ENCODE measurements around the gene CHRM4. TPM values are rescaled to one million over a fixed set of nuclear protein-coding genes. Genes with fewer than 3 reads are reported as not detected.
A peak's percentile ranks its signal among the peaks of the same experiment; 100 is the strongest.

CHRM4 gene
- total RNA-seq, 2 donors from 2014 or later: 0.46 TPM; not detected in 1

- Histone ChIP-seq H3K4me1 (ENCODE audit: control insufficient read depth, insufficient read depth, low read length) (peaks cover 16% of the 10 kb centered on the region), H3K4me3 (ENCODE audit: low read length) (no peak overlapping the region), H3K9ac (ENCODE audit: extremely low read depth, low read length, poor library complexity, severe bottlenecking) (no peak overlapping the region), H3K36me3 (ENCODE audit: control insufficient read depth, insufficient read depth, low read length) (no peaks in the 10 kb centered on the region), H3K27me3 (ENCODE audit: control insufficient read depth, insufficient read depth, low read length, poor library complexity, severe bottlenecking) (peaks cover 17% of the 10 kb centered on the region), H3K27ac (ENCODE audit: low read depth, low read length) (no peak overlapping the region), H3K9me3 (ENCODE audit: control insufficient read depth, low read length) (no peaks in the 10 kb centered on the region)
- peaks cover 53% of the 10 kb centered on the region for H3K4me1 Mint-ChIP-seq
- H3K9me3 Mint-ChIP-seq: no peaks in the 10 kb centered on the region
- no peak overlapping the region for H3K27ac Mint-ChIP-seq
- peaks cover 32% of the 10 kb centered on the region for H3K27me3 Mint-ChIP-seq (ENCODE audit: insufficient read depth)
- no peaks in the 10 kb centered on the region for H3K36me3 Mint-ChIP-seq (ENCODE audit: low read depth)
- WGBS, 2 experiments (ENCODE audit: insufficient coverage in 1 of 2, insufficient read length in 1 of 2): 71 to 80% methylated on average over 10 to 20 of the region's 20 CpGs
- peak overlapping the region; percentile 14 for H3K4me3 Mint-ChIP-seq
- peak; percentile 44 for TF ChIP-seq CTCF (conservative IDR thresholded peaks at IDR 0.05)
- DNase-seq: peak; percentile 82
Observed at GRCh38 chr11:46345131-46345597, 46.4 kb downstream of the CHRM4 start.

GRCh38 chr11:46343520-46343919, 48.1 kb downstream of the CHRM4 start:
- no peak for TF ChIP-seq CTCF (conservative IDR thresholded peaks at IDR 0.05)
- no peak overlapping the region for H3K27ac ChIP-seq (ENCODE audit: low read depth, low read length)
- Mint-ChIP-seq H3K4me1 (peaks cover 55% of the 10 kb centered on the region), H3K36me3 (ENCODE audit: low read depth) (no peaks in the 10 kb centered on the region), H3K27me3 (ENCODE audit: insufficient read depth) (peaks cover 36% of the 10 kb centered on the region), H3K27ac (peak overlapping the region; percentile 4), H3K9me3 (no peaks in the 10 kb centered on the region), H3K4me3 (no peak overlapping the region)
- peaks cover 18% of the 10 kb centered on the region for H3K4me1 ChIP-seq (ENCODE audit: control insufficient read depth, insufficient read depth, low read length)
- peak; percentile 54 for DNase-seq
- peaks cover 17% of the 10 kb centered on the region for H3K27me3 ChIP-seq (ENCODE audit: control insufficient read depth, insufficient read depth, low read length, poor library complexity, severe bottlenecking)
- H3K4me3 ChIP-seq (ENCODE audit: low read length): no peak overlapping the region
- H3K36me3 ChIP-seq (ENCODE audit: control insufficient read depth, insufficient read depth, low read length): no peaks in the 10 kb centered on the region
- H3K9me3 ChIP-seq (ENCODE audit: control insufficient read depth, low read length): no peaks in the 10 kb centered on the region
- H3K9ac ChIP-seq (ENCODE audit: extremely low read depth, low read length, poor library complexity, severe bottlenecking): no peak overlapping the region
- 79 to 89% methylated on average over 2 to 3 of the region's 3 CpGs for WGBS, 2 experiments (ENCODE audit: insufficient coverage in 1 of 2, insufficient read length in 1 of 2)

GRCh38 chr11:46342239-46342638, 49.3 kb downstream of the CHRM4 start:
- Mint-ChIP-seq H3K27me3 (ENCODE audit: insufficient read depth) (peaks cover 48% of the 10 kb centered on the region), H3K27ac (peak overlapping the region; percentile 31), H3K9me3 (no peaks in the 10 kb centered on the region), H3K36me3 (ENCODE audit: low read depth) (no peaks in the 10 kb centered on the region), H3K4me1 (peaks cover 54% of the 10 kb centered on the region), H3K4me3 (no peak overlapping the region)
- TF ChIP-seq CTCF (conservative IDR thresholded peaks at IDR 0.05): no peak
- 62 to 67% methylated on average over 2 to 5 of the region's 5 CpGs for WGBS, 2 experiments (ENCODE audit: insufficient coverage in 1 of 2, insufficient read length in 1 of 2)
- Histone ChIP-seq H3K4me1 (ENCODE audit: control insufficient read depth, insufficient read depth, low read length) (peaks cover 14% of the 10 kb centered on the region), H3K9ac (ENCODE audit: extremely low read depth, low read length, poor library complexity, severe bottlenecking) (no peak overlapping the region), H3K27ac (ENCODE audit: low read depth, low read length) (no peak overlapping the region), H3K9me3 (ENCODE audit: control insufficient read depth, low read length) (no peaks in the 10 kb centered on the region), H3K27me3 (ENCODE audit: control insufficient read depth, insufficient read depth, low read length, poor library complexity, severe bottlenecking) (peaks cover 17% of the 10 kb centered on the region), H3K4me3 (ENCODE audit: low read length) (no peak overlapping the region), H3K36me3 (ENCODE audit: control insufficient read depth, insufficient read depth, low read length) (no peaks in the 10 kb centered on the region)
- DNase-seq: peak; percentile 83

Measured in endodermal cell (in vitro differentiated cells).